MG63 (cell line): ENCODE results near the gene APOBEC3H. TPM values are rescaled to one million over a fixed set of nuclear protein-coding genes. Genes with fewer than 3 reads are reported as not detected.
"Not testable (repeated sequence)": the region's sequence is repeated elsewhere in the genome, so short reads cannot be mapped to it uniquely, and the experiment has no call there.

Experiments
- DNase-seq: peaks from one replicate; pipeline ENCODE4 v3.0.0-alpha.2; 2020
- H3K27me3 ChIP-seq: fragments of 250-450 bp; sonication (Bioruptor Pico); 2 replicates; pipeline ENCODE4 v1.5.1; 2020; ENCODE audit warnings: mild to moderate bottlenecking, moderate library complexity
- H3K36me3 ChIP-seq: fragments of 250-450 bp; sonication (Bioruptor Pico); 2 replicates; pipeline ENCODE4 v1.5.1; 2020; ENCODE audit warnings: mild to moderate bottlenecking, moderate library complexity
- H3K4me3 ChIP-seq: fragments of 250-450 bp; sonication (Bioruptor Pico); 2 replicates; pipeline ENCODE4 v1.5.1; 2020; ENCODE audit warnings: mild to moderate bottlenecking, moderate library complexity
- H3K9me3 ChIP-seq: fragments of 250-450 bp; sonication (Bioruptor Pico); 2 replicates; pipeline ENCODE4 v1.5.1; 2020; ENCODE audit warnings: mild to moderate bottlenecking, moderate library complexity
- total RNA-seq: library from RNA; depleted of rRNA; stranded (reverse); fragments of >200 nt; shearing (Covaris generic); gene quantifications from 2 replicates; pipeline ENCODE4 v1.2.3, GENCODE V29; 2014; ENCODE audit warnings: low replicate concordance; rRNA removed

Gene APOBEC3H
- total RNA-seq: not detected in 2 replicates

DNA sequence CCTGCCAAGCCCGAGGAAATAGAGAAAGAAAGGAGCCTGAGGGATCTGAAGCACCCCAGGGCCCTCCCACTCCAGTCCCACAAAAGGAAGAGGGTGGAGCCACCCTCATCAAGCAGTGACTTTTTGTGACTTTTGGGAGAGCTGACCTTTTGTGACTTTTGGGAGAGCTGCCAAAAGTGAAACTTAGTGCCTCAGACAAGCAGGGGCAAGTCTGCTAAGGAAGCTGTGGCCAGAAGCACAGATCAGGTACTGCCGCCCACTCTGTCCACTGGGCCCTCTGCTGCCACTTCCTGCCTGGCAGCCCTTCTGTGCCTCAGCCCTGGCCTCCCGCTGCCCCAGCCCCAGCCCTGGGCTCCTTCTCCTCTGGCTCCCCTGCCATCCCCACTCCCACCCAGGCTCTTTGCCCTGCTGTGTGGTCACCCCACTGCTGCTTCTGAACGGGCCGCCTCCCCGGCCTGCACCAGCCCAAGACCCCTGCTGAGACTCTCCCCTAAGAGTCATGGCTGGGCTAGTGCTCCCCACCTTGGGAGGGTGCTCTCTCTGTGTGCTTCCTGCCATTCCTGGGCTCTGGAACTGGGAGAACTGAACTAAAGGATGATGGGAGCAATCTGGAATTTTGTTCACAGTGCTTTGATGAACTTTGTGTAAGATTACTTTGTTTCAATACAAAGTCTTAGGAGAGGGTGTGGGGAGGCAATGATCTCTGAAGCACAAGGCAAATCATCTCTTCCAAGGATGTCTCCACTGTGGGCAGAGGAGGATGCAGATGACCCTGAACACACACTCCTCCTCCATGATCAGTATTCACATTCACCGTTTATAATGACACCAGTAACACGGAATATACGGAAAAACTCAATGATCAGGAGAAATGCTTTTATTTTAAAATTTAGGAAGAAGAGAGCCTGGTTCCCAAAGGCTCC is at the start of gene APOBEC3H:
TSS of gene APOBEC3H (plus strand) at position 147 of the 923 bp plus-strand sequence. CDS start 3,035 bp downstream, outside the sequence.
- H3K4me3 ChIP-seq: no peak within 1 kb of the TSS
- DNase-seq: peak; percentile 36
- no peaks in the 10 kb centered on the region for H3K36me3 ChIP-seq

GRCh38 chr22:39049486-39049885 is 47.6 kb upstream of the APOBEC3H start:
- H3K9me3 ChIP-seq, H3K36me3 ChIP-seq, H3K4me3 ChIP-seq, H3K27me3 ChIP-seq, DNase-seq: not testable (repeated sequence)

More for the DNA sequence above, at the start of gene APOBEC3H:
- H3K27me3 ChIP-seq: no peaks in the 10 kb centered on the region
- no peaks in the 10 kb centered on the region for H3K9me3 ChIP-seq

- not testable (repeated sequence) for H3K36me3 ChIP-seq, H3K9me3 ChIP-seq, DNase-seq, H3K4me3 ChIP-seq, H3K27me3 ChIP-seq
Observed at GRCh38 chr22:39051844-39052495, 45.1 kb upstream of the APOBEC3H start.

DNA sequence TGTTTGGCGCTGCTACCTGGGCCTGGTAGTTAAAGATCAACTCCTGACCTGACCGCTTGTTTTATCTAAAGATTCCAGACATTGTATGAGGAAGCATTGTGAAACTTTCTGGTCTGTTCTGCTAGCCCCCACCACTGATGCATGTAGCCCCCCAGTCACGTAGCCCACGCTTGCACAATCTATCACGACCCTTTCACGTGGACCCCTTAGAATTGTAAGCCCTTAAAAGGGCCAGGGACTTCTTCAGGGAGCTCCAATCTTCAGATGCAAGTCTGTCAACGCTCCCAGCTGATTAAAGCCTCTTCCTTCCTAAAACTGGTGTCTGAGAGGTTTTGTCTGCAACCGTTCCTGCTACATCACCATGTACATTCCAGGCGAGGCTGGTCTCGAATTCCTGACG is 41.4 kb upstream of the APOBEC3H start:
- H3K36me3 ChIP-seq: no peaks in the 10 kb centered on the region
- no peaks in the 10 kb centered on the region for H3K9me3 ChIP-seq
- no peak for DNase-seq
- H3K27me3 ChIP-seq: no peaks in the 10 kb centered on the region
- no peak overlapping the region for H3K4me3 ChIP-seq

- H3K36me3 ChIP-seq, DNase-seq, H3K9me3 ChIP-seq, H3K4me3 ChIP-seq, H3K27me3 ChIP-seq: not testable (repeated sequence)
Observed at GRCh38 chr22:39061290-39061689, 35.8 kb upstream of the APOBEC3H start.

DNA sequence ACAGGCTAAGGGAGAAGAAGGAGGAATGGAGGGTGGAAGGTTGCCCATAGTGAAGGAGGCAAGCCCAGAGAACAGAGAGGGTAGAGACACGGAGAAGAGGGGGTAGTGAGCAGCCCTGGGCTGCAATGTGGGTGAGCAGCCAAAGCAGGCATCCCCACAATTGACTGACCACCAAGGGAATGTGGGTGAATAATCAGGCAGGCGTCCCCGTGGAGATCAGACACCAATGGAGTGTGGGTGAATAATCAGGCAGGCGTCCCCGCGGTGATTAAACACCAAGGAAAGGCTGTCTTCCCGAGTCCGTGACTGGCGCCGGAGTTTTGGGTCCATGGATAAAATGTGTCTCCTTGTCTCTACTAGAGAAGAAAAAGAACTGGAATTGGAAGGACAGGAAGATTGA is 35.1 kb upstream of the APOBEC3H start:
- not testable (repeated sequence) for H3K4me3 ChIP-seq, H3K27me3 ChIP-seq, H3K9me3 ChIP-seq, H3K36me3 ChIP-seq
- peak; percentile 11 for DNase-seq

DNA sequence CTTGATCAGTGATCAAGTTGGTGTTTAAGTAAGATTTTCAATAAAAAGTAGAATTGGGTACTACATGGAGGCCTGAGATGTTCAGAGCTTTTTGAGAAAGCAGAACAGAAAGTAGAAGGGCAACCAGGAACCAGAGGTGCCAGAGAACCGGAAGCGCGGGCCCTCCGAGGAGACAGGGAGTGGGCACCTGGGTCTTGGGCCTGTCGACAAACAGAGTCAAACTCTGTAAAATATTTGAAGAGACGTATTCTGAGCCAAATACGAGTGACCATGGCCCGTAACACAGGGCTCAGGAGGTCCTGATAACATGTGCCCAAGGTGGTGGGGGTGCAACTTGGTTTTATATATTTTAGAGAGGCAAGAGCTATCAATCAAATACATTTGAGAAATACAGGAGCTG is 33.1 kb upstream of the APOBEC3H start:
- not testable (repeated sequence) for H3K27me3 ChIP-seq, H3K9me3 ChIP-seq, H3K4me3 ChIP-seq, DNase-seq, H3K36me3 ChIP-seq

- H3K4me3 ChIP-seq, H3K27me3 ChIP-seq, DNase-seq, H3K9me3 ChIP-seq, H3K36me3 ChIP-seq: not testable (repeated sequence)
Observed at GRCh38 chr22:39066442-39067276, 30.4 kb upstream of the APOBEC3H start.

- no peak for DNase-seq
- no peaks in the 10 kb centered on the region for H3K9me3 ChIP-seq
- no peak overlapping the region for H3K4me3 ChIP-seq
- no peaks in the 10 kb centered on the region for H3K36me3 ChIP-seq
- H3K27me3 ChIP-seq: no peaks in the 10 kb centered on the region
Observed at GRCh38 chr22:39068033-39068785, 28.8 kb upstream of the APOBEC3H start.

- Histone ChIP-seq H3K4me3 (no peak overlapping the region), H3K27me3 (no peaks in the 10 kb centered on the region), H3K9me3 (no peaks in the 10 kb centered on the region), H3K36me3 (no peaks in the 10 kb centered on the region)
- no peak for DNase-seq
Observed at GRCh38 chr22:39070186-39070585, 26.9 kb upstream of the APOBEC3H start.

GRCh38 chr22:39072581-39072981 is 24.5 kb upstream of the APOBEC3H start:
- not testable (repeated sequence) for H3K36me3 ChIP-seq, H3K4me3 ChIP-seq, H3K9me3 ChIP-seq, DNase-seq, H3K27me3 ChIP-seq

DNA sequence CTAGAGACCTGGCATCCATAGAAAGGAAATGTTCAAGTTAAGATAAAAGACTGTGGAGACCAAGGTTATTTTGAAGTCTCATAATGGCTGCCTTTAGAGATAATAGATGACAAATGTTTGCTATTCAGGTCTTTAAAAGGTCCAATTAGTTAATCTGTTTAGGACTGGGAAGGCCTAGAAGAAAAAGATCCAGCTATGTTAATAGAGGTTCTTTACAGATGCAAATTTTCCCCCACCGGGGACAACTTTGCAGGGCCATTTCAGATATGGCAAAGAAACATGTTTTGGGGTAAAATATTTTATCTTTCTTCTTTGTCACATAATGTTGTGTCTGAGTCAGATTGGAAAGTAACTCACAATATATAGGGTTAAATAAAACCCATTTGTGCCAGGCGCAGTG is 23.1 kb upstream of the APOBEC3H start:
- H3K4me3 ChIP-seq: no peak overlapping the region
- no peaks in the 10 kb centered on the region for H3K27me3 ChIP-seq
- no peaks in the 10 kb centered on the region for H3K36me3 ChIP-seq
- H3K9me3 ChIP-seq: no peaks in the 10 kb centered on the region
- no peak for DNase-seq

DNA sequence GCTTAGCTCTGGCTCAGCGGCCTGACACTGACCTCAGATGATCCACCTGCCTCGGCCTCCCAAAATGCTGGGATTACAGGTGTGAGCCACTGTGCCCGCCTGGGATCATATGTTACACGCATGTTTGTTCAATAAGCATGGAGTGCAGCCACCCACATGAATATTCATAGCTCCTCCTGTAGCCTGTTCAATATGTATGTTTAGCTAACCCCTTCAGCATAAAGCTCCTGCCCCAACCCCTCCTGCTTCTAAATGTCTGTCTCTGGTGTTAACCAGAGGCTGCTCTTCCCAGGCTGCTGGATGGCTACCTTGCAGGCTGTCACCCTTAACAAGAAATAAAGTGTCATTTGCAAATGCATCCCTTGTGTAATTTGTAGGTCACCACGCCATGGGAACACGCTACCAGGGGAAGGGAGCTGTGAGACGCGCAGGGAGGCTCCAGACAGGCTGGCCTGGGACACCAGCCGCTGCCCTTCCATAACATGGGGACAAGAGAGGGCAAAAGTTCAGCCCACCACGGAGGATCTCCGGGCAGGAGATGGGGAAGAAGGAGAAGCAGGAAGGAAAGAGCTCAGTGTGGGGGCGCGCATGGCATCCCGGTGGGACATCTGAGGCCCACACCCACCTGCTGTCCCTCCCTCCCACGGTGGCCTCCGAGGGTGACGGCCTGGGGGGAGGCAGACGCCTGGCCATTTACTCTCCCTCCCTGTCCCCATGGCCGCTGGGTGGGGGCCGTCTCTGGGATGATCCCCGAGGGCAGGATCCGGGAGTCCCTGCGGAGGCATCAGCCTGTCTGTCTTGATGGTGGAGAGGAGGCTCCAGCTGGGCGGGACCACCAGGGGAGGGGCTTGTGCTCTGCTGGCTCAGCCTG is 20.7 kb upstream of the APOBEC3H start:
- H3K27me3 ChIP-seq, H3K4me3 ChIP-seq, H3K36me3 ChIP-seq, H3K9me3 ChIP-seq, DNase-seq: not testable (repeated sequence)

- not testable (repeated sequence) for H3K27me3 ChIP-seq, H3K36me3 ChIP-seq, H3K9me3 ChIP-seq, H3K4me3 ChIP-seq
- peak; percentile 9 for DNase-seq
Observed at GRCh38 chr22:39077026-39077840, 19.8 kb upstream of the APOBEC3H start, which contains the start of gene APOBEC3G. Gene APOBEC3G, plus strand, starts transcription at chr22:39077275. Its CDS starts 87 bp downstream, at chr22:39077362.

GRCh38 chr22:39077912-39078311 is 19.1 kb upstream of the APOBEC3H start:
- H3K36me3 ChIP-seq, DNase-seq, H3K9me3 ChIP-seq, H3K4me3 ChIP-seq, H3K27me3 ChIP-seq: not testable (repeated sequence)
